ENCODE results near the gene ASXL1.

Gene ASXL1

DNA sequence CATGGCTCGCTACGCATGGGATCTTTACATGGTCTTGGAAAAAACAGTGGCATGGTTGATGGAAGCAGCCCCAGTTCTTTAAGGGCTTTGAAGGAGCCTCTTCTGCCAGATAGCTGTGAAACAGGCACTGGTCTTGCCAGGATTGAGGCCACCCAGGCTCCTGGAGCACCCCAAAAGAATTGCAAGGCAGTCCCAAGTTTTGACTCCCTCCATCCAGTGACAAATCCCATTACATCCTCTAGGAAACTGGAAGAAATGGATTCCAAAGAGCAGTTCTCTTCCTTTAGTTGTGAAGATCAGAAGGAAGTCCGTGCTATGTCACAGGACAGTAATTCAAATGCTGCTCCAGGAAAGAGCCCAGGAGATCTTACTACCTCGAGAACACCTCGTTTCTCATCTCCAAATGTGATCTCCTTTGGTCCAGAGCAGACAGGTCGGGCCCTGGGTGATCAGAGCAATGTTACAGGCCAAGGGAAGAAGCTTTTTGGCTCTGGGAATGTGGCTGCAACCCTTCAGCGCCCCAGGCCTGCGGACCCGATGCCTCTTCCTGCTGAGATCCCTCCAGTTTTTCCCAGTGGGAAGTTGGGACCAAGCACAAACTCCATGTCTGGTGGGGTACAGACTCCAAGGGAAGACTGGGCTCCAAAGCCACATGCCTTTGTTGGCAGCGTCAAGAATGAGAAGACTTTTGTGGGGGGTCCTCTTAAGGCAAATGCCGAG, 78.2 kb downstream of the ASXL1 start:
- DNase-seq = no peak
- Histone ChIP-seq H3K4me2 (ENCODE audit: low read length) (no peak overlapping the region), H3K9ac (ENCODE audit: low read length) (no peak overlapping the region), H3K9me3 (ENCODE audit: insufficient read depth, low read depth, low read length) (peaks cover 2% of the 10 kb centered on the region), H4K8ac (ENCODE audit: low read depth, low read length) (no peak overlapping the region), H3K79me2 (ENCODE audit: control insufficient read depth, insufficient read depth, low read length, poor library complexity) (no peaks in the 10 kb centered on the region), H2AK5ac (ENCODE audit: low read length) (no peak overlapping the region), H3K14ac (ENCODE audit: low read length) (no peak overlapping the region), H4K91ac (ENCODE audit: low read depth, low read length) (no peak overlapping the region), H3K27ac (ENCODE audit: low read depth, low read length) (no peak overlapping the region), H3K4me1 (ENCODE audit: control insufficient read depth in 1 of 2, insufficient read depth in 2 of 2, low read length in 2 of 2) (peaks cover 4 to 6% of the 10 kb centered on the region in 2 experiments), H3K18ac (ENCODE audit: low read length) (no peak overlapping the region), H4K12ac (ENCODE audit: low read depth, low read length) (no peak overlapping the region), H3K4me3 (ENCODE audit: low read depth, low read length) (no peak overlapping the region), H3K27me3 (ENCODE audit: insufficient read depth, low read length) (no peaks in the 10 kb centered on the region), H2AFZ (ENCODE audit: insufficient read depth, low read length, poor library complexity) (no peak overlapping the region), H2BK12ac (ENCODE audit: low read length) (no peak overlapping the region), H3K79me1 (ENCODE audit: low read length) (no peaks in the 10 kb centered on the region), H2BK5ac (ENCODE audit: low read depth, low read length, poor library complexity) (no peak overlapping the region), H3K23ac (ENCODE audit: low read length) (no peak overlapping the region), H3K36me3 (ENCODE audit: control insufficient read depth in 1 of 2, insufficient read depth in 2 of 2, low read length in 2 of 2) (peaks cover 63 to 77% of the 10 kb centered on the region in 2 experiments), H2BK120ac (ENCODE audit: insufficient read depth, low read length, poor library complexity) (no peak overlapping the region), H3K4ac (ENCODE audit: low read depth, low read length) (no peak overlapping the region)
- no CpG with 5 or more reads among the region's 11 CpGs for WGBS (ENCODE audit: extremely low coverage, insufficient coverage, insufficient read length)

DNA sequence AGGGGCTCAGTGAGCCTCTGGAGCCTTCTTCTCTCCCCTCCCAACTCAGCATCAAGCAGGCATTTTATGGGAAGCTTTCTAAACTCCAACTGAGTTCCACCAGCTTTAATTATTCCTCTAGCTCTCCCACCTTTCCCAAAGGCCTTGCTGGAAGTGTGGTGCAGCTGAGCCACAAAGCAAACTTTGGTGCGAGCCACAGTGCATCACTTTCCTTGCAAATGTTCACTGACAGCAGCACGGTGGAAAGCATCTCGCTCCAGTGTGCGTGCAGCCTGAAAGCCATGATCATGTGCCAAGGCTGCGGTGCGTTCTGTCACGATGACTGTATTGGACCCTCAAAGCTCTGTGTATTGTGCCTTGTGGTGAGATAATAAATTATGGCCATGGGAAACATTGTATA, 78.8 kb downstream of the ASXL1 start:
- H2BK120ac ChIP-seq (ENCODE audit: insufficient read depth, low read length, poor library complexity) = no peak overlapping the region
- H3K18ac ChIP-seq (ENCODE audit: low read length) = no peak overlapping the region
- WGBS (ENCODE audit: extremely low coverage, insufficient coverage, insufficient read length) = no CpG with 5 or more reads among the region's 7 CpGs
- peaks cover 2% of the 10 kb centered on the region for H3K9me3 ChIP-seq (ENCODE audit: insufficient read depth, low read depth, low read length)
- no peak overlapping the region for H3K4me2 ChIP-seq (ENCODE audit: low read length)
- no peak overlapping the region for H2AK5ac ChIP-seq (ENCODE audit: low read length)
- peaks cover 5 to 6% of the 10 kb centered on the region in 2 experiments for H3K4me1 ChIP-seq (ENCODE audit: control insufficient read depth in 1 of 2, insufficient read depth in 2 of 2, low read length in 2 of 2)
- H3K23ac ChIP-seq (ENCODE audit: low read length) = no peak overlapping the region
- H3K27ac ChIP-seq (ENCODE audit: low read depth, low read length) = no peak overlapping the region
- H2AFZ ChIP-seq (ENCODE audit: insufficient read depth, low read length, poor library complexity) = no peak overlapping the region
- no peak overlapping the region for H2BK12ac ChIP-seq (ENCODE audit: low read length)
- H3K4me3 ChIP-seq (ENCODE audit: low read depth, low read length) = no peak overlapping the region
- no peak overlapping the region for H4K12ac ChIP-seq (ENCODE audit: low read depth, low read length)
- no peak for DNase-seq
- no peak overlapping the region for H4K8ac ChIP-seq (ENCODE audit: low read depth, low read length)
- no peaks in the 10 kb centered on the region for H3K27me3 ChIP-seq (ENCODE audit: insufficient read depth, low read length)
- H3K79me2 ChIP-seq (ENCODE audit: control insufficient read depth, insufficient read depth, low read length, poor library complexity) = no peaks in the 10 kb centered on the region
- no peak overlapping the region for H3K14ac ChIP-seq (ENCODE audit: low read length)
- no peaks in the 10 kb centered on the region for H3K79me1 ChIP-seq (ENCODE audit: low read length)
- no peak overlapping the region for H2BK5ac ChIP-seq (ENCODE audit: low read depth, low read length, poor library complexity)
- peaks cover 60 to 71% of the 10 kb centered on the region in 2 experiments for H3K36me3 ChIP-seq (ENCODE audit: control insufficient read depth in 1 of 2, insufficient read depth in 2 of 2, low read length in 2 of 2)
- no peak overlapping the region for H3K4ac ChIP-seq (ENCODE audit: low read depth, low read length)
- no peak overlapping the region for H4K91ac ChIP-seq (ENCODE audit: low read depth, low read length)
- no peak overlapping the region for H3K9ac ChIP-seq (ENCODE audit: low read length)

DNA sequence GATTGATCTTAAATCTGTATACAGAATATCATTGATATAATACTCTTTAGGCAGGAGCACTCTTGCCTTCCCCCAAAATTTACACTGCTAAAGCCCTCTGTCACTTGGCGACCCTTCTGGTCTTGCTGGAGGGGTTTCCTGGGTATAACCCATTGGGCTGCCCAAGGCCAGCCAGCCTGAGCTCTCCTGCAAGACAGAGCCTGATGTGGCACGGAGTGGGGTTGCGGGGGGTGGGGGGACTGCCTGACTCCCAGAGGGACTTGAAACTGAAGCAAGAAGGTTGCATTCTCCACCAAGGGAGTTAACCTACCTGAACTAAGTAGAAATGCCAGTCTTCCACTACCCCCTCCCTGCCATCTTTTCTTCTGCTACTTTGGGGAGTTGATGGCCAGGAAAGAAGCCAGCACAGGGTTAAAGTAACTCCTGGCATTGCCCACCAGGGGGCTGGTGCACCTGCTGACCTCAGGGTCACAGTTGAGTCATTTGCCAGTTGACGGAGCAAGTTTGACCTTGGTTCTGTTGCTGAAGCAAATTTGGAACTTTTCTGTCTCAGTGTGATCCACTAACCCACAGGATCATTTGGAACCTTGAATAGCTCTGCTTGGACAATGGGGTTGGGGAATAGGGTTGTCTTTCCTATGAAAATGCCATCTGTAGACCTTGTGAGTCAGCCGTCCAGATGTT, 79.4 kb downstream of the ASXL1 start:
- H3K27ac ChIP-seq (ENCODE audit: low read depth, low read length) = no peak overlapping the region
- no peak overlapping the region for H3K4me3 ChIP-seq (ENCODE audit: low read depth, low read length)
- H3K14ac ChIP-seq (ENCODE audit: low read length) = no peak overlapping the region
- peaks cover 58 to 67% of the 10 kb centered on the region in 2 experiments for H3K36me3 ChIP-seq (ENCODE audit: control insufficient read depth in 1 of 2, insufficient read depth in 2 of 2, low read length in 2 of 2)
- no peak overlapping the region for H2BK5ac ChIP-seq (ENCODE audit: low read depth, low read length, poor library complexity)
- H3K18ac ChIP-seq (ENCODE audit: low read length) = no peak overlapping the region
- H4K8ac ChIP-seq (ENCODE audit: low read depth, low read length) = no peak overlapping the region
- no peak overlapping the region for H2AK5ac ChIP-seq (ENCODE audit: low read length)
- H3K4ac ChIP-seq (ENCODE audit: low read depth, low read length) = no peak overlapping the region
- H3K79me1 ChIP-seq (ENCODE audit: low read length) = no peaks in the 10 kb centered on the region
- no peak overlapping the region for H4K12ac ChIP-seq (ENCODE audit: low read depth, low read length)
- H3K4me2 ChIP-seq (ENCODE audit: low read length) = no peak overlapping the region
- H3K23ac ChIP-seq (ENCODE audit: low read length) = no peak overlapping the region
- no peak overlapping the region for H3K9ac ChIP-seq (ENCODE audit: low read length)
- H2BK12ac ChIP-seq (ENCODE audit: low read length) = no peak overlapping the region
- peaks cover 2% of the 10 kb centered on the region for H3K9me3 ChIP-seq (ENCODE audit: insufficient read depth, low read depth, low read length)
- no peak overlapping the region for H2AFZ ChIP-seq (ENCODE audit: insufficient read depth, low read length, poor library complexity)
- WGBS (ENCODE audit: extremely low coverage, insufficient coverage, insufficient read length) = no CpG with 5 or more reads among the region's 5 CpGs
- H3K79me2 ChIP-seq (ENCODE audit: control insufficient read depth, insufficient read depth, low read length, poor library complexity) = no peaks in the 10 kb centered on the region
- no peak overlapping the region for H2BK120ac ChIP-seq (ENCODE audit: insufficient read depth, low read length, poor library complexity)
- no peaks in the 10 kb centered on the region for H3K27me3 ChIP-seq (ENCODE audit: insufficient read depth, low read length)
- peak in 1 of 2 donors; percentile 19 for DNase-seq
- H3K4me1 ChIP-seq (ENCODE audit: control insufficient read depth in 1 of 2, insufficient read depth in 2 of 2, low read length in 2 of 2) = peaks cover 6 to 7% of the 10 kb centered on the region in 2 experiments
- no peak overlapping the region for H4K91ac ChIP-seq (ENCODE audit: low read depth, low read length)

DNA sequence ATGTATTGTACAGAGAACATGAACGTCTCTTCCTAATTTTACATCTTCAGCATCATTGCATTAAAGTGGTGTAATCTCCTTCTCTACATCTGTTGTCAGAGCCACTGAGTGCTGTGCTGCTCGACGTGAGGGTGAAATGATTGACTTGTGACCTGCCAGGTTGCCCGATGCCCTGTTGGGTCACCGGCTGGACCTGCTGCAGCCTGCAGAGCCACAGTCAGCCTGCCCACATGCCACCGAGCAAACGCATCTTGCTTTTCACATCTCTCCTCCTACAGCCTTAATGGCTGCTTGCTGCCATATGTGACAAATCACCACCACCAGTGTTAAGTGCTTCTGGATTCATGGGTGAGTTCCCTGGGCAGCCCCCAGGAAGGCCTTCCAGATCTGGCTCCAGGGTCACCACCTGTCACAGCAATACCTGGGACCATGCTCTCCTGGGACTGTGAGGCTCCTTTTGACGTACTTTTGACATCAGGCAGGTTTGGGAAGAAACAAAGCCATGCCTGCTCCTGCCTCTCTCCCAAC, 80.3 kb downstream of the ASXL1 start:
- Histone ChIP-seq H3K27ac (ENCODE audit: low read depth, low read length) (no peak overlapping the region), H3K4me1 (ENCODE audit: control insufficient read depth in 1 of 2, insufficient read depth in 2 of 2, low read length in 2 of 2) (peaks cover 6 to 8% of the 10 kb centered on the region in 2 experiments), H3K27me3 (ENCODE audit: insufficient read depth, low read length) (no peaks in the 10 kb centered on the region), H3K9ac (ENCODE audit: low read length) (no peak overlapping the region), H2BK5ac (ENCODE audit: low read depth, low read length, poor library complexity) (no peak overlapping the region), H3K79me2 (ENCODE audit: control insufficient read depth, insufficient read depth, low read length, poor library complexity) (no peaks in the 10 kb centered on the region), H4K8ac (ENCODE audit: low read depth, low read length) (no peak overlapping the region), H3K4me2 (ENCODE audit: low read length) (no peak overlapping the region), H3K23ac (ENCODE audit: low read length) (no peak overlapping the region), H2BK12ac (ENCODE audit: low read length) (no peak overlapping the region), H3K4me3 (ENCODE audit: low read depth, low read length) (no peak overlapping the region), H2BK120ac (ENCODE audit: insufficient read depth, low read length, poor library complexity) (no peak overlapping the region), H3K14ac (ENCODE audit: low read length) (no peak overlapping the region), H3K79me1 (ENCODE audit: low read length) (no peaks in the 10 kb centered on the region), H2AFZ (ENCODE audit: insufficient read depth, low read length, poor library complexity) (no peak overlapping the region), H3K9me3 (ENCODE audit: insufficient read depth, low read depth, low read length) (peaks cover 2% of the 10 kb centered on the region), H3K18ac (ENCODE audit: low read length) (no peak overlapping the region), H3K4ac (ENCODE audit: low read depth, low read length) (no peak overlapping the region), H4K12ac (ENCODE audit: low read depth, low read length) (no peak overlapping the region), H3K36me3 (ENCODE audit: control insufficient read depth in 1 of 2, insufficient read depth in 2 of 2, low read length in 2 of 2) (peaks cover 54 to 63% of the 10 kb centered on the region in 2 experiments), H4K91ac (ENCODE audit: low read depth, low read length) (no peak overlapping the region), H2AK5ac (ENCODE audit: low read length) (no peak overlapping the region)
- no peak for DNase-seq
- WGBS (ENCODE audit: extremely low coverage, insufficient coverage, insufficient read length) = no CpG with 5 or more reads among the region's 8 CpGs

All from trophoblast cell (in vitro differentiated cells and primary cell).